ENCODE measurements around the gene IGSF6.
"Not testable (repeated sequence)": the region's sequence is repeated elsewhere in the genome, so short reads cannot be mapped to it uniquely, and the experiment has no call there.

Gene IGSF6

DNA sequence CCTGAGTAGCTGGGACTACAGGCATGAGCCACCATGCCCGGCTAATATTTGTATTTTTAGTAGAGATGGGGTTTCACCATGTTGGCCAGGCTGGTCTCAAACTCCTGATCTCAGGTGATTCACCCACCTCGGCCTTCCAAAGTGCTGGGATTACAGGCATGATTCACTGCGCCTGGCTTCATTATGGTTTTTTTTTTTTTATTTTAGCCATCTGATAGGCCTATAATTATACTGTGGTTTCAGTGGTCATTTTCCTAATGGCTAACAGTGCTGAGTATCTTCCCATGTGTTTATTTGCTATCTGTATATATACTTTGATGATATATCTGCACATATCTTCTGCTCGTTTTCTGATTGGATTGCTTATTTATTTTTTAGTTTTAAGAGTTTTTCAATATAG, 22.0 kb upstream of the IGSF6 start:
- not testable (repeated sequence) for H3K9ac ChIP-seq (ENCODE audit: low read depth, low read length); H3K9me3 ChIP-seq (ENCODE audit: control insufficient read depth, insufficient read depth, low read length); H3K4me3 ChIP-seq (ENCODE audit: low read depth, low read length); H3K27me3 ChIP-seq (ENCODE audit: control insufficient read depth, insufficient read depth, low read length); H3K36me3 ChIP-seq (ENCODE audit: control insufficient read depth, insufficient read depth, low read length); H3K27ac ChIP-seq (ENCODE audit: low read depth, low read length); H3K4me1 ChIP-seq (ENCODE audit: control insufficient read depth, insufficient read depth, low read length)

DNA sequence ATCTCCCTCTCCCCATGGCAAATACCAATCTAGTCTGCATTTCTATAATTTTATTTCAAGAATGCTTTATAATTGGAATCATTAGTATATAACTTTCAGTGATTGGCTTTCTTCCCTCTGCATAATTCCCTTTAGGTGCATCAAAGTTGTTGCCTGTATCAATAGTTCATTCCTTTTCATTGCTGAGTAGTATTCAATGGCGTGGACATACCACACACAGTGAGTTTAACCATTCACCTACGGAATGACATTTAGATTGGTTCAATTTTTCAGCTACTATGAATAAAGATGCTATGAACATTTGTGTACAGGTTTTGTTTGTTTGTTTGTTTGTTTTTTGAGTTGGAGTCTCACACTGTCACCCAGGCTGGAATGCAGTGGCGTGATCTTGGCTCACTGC, 21.1 kb upstream of the IGSF6 start:
- Histone ChIP-seq H3K4me3 (ENCODE audit: low read depth, low read length) (no peak overlapping the region), H3K36me3 (ENCODE audit: control insufficient read depth, insufficient read depth, low read length) (no peaks in the 10 kb centered on the region)

DNA sequence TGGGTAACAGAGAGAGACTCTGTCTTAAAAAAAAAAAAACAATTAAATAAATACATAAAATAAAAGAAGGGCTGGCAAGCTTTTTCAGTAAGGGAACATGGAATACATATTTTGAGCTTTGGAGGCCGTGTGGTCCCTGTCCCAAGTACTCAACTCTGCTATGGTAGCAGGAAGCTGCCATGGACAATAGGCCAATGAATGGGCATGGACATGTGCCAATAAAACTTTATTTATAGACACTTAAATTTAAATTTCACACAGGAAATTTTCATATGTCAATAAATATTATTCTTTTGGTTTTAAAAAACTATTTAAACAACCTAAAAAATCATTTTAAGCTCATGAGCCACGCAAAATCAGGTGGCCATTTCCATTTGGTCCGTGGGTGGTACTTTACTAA, 15.2 kb upstream of the IGSF6 start:
- H3K9ac ChIP-seq (ENCODE audit: low read depth, low read length): no peak overlapping the region
- no peaks in the 10 kb centered on the region for H3K36me3 ChIP-seq (ENCODE audit: control insufficient read depth, insufficient read depth, low read length)
- no peak overlapping the region for H3K27ac ChIP-seq (ENCODE audit: low read depth, low read length)
- H3K4me1 ChIP-seq (ENCODE audit: control insufficient read depth, insufficient read depth, low read length): peaks cover 8% of the 10 kb centered on the region
- no peaks in the 10 kb centered on the region for H3K27me3 ChIP-seq (ENCODE audit: control insufficient read depth, insufficient read depth, low read length)
- H3K9me3 ChIP-seq (ENCODE audit: control insufficient read depth, insufficient read depth, low read length): no peaks in the 10 kb centered on the region
- H3K4me3 ChIP-seq (ENCODE audit: low read depth, low read length): no peak overlapping the region

More for the DNA sequence above, 21.1 kb upstream of the IGSF6 start:
- no peak overlapping the region for H3K27ac ChIP-seq (ENCODE audit: low read depth, low read length)
- no peaks in the 10 kb centered on the region for H3K9me3 ChIP-seq (ENCODE audit: control insufficient read depth, insufficient read depth, low read length)
- no peaks in the 10 kb centered on the region for H3K4me1 ChIP-seq (ENCODE audit: control insufficient read depth, insufficient read depth, low read length)
- H3K9ac ChIP-seq (ENCODE audit: low read depth, low read length): no peak overlapping the region
- no peaks in the 10 kb centered on the region for H3K27me3 ChIP-seq (ENCODE audit: control insufficient read depth, insufficient read depth, low read length)

DNA sequence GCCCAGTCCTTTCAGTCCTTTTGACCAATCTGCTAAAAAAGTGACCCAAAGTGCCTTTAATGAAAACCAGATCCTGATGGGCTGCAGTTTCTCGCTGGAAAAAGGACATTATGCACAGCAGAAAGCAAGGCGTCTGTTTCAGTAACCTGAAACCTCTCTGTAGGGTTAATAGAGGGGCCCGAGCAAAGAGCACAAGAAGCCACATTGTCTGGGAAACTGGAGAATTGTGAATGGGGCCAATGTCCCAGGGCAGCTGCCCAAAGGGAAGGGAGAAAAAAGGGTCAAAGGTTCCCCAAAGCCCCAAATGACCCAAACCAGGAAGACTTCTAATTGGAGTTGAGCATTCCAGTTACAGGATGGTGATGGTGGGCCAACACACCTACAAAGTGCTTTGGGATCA, 14.4 kb upstream of the IGSF6 start:
- Histone ChIP-seq H3K4me3 (ENCODE audit: low read depth, low read length) (no peak overlapping the region), H3K36me3 (ENCODE audit: control insufficient read depth, insufficient read depth, low read length) (no peaks in the 10 kb centered on the region), H3K27ac (ENCODE audit: low read depth, low read length) (no peak overlapping the region), H3K9ac (ENCODE audit: low read depth, low read length) (no peak overlapping the region), H3K4me1 (ENCODE audit: control insufficient read depth, insufficient read depth, low read length) (peaks cover 8% of the 10 kb centered on the region), H3K9me3 (ENCODE audit: control insufficient read depth, insufficient read depth, low read length) (no peaks in the 10 kb centered on the region), H3K27me3 (ENCODE audit: control insufficient read depth, insufficient read depth, low read length) (no peaks in the 10 kb centered on the region)

DNA sequence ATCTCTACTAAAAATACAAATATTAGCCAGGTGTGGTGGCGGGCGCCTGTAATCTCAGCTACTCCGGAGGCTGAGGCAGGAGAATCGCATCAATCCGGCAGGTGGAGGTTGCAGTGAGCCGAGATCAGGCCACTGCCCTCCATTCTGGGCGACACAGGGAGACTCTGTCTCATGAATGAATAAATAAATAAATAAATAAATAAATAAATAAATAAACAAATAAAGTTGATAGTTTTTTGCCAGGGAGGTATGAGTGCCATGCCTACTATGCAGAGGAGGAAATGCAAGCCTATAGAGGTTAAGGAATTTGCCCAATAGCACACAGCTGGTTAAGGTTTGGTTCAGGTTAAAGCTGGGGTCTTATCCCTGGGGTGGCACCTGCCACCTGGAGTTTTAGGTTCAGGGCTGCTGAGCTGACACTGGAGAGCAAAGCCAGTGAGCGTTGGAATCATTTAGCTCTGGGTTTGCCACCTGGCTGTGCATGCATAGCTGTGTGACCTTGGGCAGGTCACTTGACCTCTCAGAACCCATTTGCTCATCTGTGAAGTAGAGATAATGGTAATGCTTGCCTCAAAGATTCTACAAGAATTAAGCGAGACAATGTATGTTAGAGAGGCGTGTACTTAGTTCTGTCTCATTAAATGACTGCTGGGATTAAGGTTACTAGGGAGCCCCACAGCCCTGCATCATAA, 12.5 kb upstream of the IGSF6 start:
- H3K9me3 ChIP-seq (ENCODE audit: control insufficient read depth, insufficient read depth, low read length): no peaks in the 10 kb centered on the region
- H3K9ac ChIP-seq (ENCODE audit: low read depth, low read length): no peak overlapping the region
- H3K27ac ChIP-seq (ENCODE audit: low read depth, low read length): no peak overlapping the region
- no peak overlapping the region for H3K4me3 ChIP-seq (ENCODE audit: low read depth, low read length)
- H3K36me3 ChIP-seq (ENCODE audit: control insufficient read depth, insufficient read depth, low read length): no peaks in the 10 kb centered on the region
- peaks cover 8% of the 10 kb centered on the region for H3K4me1 ChIP-seq (ENCODE audit: control insufficient read depth, insufficient read depth, low read length)
- H3K27me3 ChIP-seq (ENCODE audit: control insufficient read depth, insufficient read depth, low read length): no peaks in the 10 kb centered on the region

DNA sequence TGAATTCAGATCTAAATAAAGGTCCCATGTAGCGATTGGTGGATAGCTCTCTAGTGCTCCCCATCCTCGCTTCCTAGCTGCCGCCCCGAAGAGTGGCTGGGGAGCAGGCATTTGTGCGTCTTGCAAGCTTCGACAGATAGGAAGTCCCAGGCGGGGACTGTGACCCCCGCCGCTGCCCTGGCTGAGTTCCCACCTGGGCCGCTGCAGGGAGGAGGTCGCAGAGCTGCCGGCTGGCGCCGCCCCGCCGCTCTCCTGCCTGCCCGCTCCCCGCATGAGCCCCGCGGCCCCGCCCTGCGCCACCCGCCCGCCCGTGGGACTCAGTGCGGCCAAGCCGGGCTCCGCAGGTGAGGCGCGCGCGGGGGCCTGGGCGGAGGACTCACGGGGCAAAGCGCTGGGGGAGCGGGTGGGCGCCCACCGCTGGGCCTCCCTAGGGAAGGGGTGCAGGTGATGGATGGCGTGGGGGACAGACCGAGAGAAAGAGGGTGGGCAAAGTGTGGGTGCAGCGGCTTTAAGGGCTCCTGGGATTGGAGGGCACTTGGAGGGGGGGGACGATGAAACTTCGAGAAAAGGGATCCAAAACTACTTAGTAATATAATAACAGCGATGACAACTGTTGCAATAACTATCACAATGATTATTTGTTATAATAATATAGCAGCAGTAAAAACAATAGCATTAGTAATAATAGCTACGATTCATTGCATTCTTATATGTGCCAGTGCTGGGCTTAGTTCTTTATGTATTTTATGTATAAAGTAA, 11.7 kb upstream of the IGSF6 start, which contains the start of gene OTOA:
TSS of gene OTOA (plus strand) at position 80 of the 759 bp plus-strand sequence. CDS start 14,547 bp downstream, outside the sequence.
- H3K4me1 ChIP-seq (ENCODE audit: control insufficient read depth, insufficient read depth, low read length): peaks cover 8% of the 10 kb centered on the region
- no peak within 1 kb of the TSS for H3K9ac ChIP-seq (ENCODE audit: low read depth, low read length)
- peak within 1 kb of the TSS; percentile 56; the same call in 1 of the 2 replicates for H3K4me3 ChIP-seq (ENCODE audit: low read depth, low read length)
- H3K27me3 ChIP-seq (ENCODE audit: control insufficient read depth, insufficient read depth, low read length): no peaks in the 10 kb centered on the region
- no peaks in the 10 kb centered on the region for H3K36me3 ChIP-seq (ENCODE audit: control insufficient read depth, insufficient read depth, low read length)
- H3K27ac ChIP-seq (ENCODE audit: low read depth, low read length): no peak within 1 kb of the TSS
- no peaks in the 10 kb centered on the region for H3K9me3 ChIP-seq (ENCODE audit: control insufficient read depth, insufficient read depth, low read length)

DNA sequence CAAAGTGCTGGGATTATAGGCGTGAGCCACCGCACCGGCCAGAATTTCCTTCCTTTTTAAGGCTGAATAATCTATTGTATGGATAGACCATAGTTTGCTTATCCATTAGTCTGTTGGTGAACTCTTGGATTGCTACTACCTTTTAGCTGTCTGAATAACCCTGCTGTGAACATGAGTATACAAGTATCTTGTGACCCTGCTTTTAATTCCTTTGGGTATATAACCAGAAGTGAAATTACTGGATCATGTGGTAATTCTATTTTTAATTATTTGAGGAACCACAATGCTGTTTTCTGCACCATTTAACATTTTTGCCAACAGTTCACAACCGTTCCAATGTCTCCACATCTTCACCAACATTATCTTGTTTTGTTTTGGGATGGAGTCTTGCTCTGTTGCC, 6.7 kb upstream of the IGSF6 start:
- Histone ChIP-seq H3K27ac (ENCODE audit: low read depth, low read length) (no peak overlapping the region), H3K4me1 (ENCODE audit: control insufficient read depth, insufficient read depth, low read length) (no peaks in the 10 kb centered on the region)

DNA sequence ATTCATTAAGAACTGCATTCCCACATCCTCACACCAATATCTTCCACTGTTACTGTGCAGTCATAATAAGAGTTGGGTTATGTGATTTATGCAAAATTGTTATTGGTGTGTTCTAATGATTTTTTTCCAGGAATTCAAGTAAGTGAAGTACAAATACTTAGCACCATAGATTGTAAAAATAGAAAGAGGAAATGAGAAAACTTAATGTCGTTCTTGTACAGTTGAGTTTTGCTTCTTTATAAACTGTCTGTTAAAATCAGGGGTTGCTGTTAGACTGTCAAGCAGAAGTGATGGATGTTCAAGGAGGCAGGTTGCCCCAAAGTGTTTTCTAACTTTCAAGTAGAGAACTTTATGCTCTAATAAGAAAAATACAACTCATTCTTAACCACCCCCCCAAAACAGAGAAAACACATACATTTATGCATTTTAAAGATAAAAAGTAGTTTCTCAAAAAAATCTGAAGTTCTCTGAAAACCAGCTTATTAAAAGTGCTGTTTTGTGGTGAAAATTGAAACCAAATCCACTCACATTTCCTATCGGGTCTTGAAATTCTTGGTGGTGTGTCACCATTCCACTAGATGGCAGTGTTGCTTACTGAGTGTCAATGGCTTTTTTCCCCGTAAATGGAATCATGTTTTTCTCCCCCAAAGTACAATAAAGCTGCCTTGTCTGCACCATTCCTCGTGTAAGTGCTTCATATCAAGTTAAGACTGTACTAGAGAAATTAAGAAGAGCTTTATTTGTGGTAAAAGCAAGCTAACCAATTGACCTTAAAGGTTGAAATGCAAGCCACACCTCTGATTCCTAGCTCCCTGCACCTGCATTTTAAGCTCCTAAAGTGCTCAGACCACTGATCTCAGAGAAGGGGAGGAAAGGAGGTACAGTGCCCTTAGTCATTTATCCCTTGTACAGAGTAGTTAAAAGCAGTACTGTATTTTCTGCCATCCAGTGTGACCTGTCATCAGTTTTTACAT, 4.7 kb upstream of the IGSF6 start:
- H3K4me3 ChIP-seq (ENCODE audit: low read depth, low read length): no peak overlapping the region
- no peaks in the 10 kb centered on the region for H3K4me1 ChIP-seq (ENCODE audit: control insufficient read depth, insufficient read depth, low read length)
- no peak overlapping the region for H3K27ac ChIP-seq (ENCODE audit: low read depth, low read length)
- H3K36me3 ChIP-seq (ENCODE audit: control insufficient read depth, insufficient read depth, low read length): peaks cover 21% of the 10 kb centered on the region
- no peak overlapping the region for H3K9ac ChIP-seq (ENCODE audit: low read depth, low read length)
- H3K9me3 ChIP-seq (ENCODE audit: control insufficient read depth, insufficient read depth, low read length): no peaks in the 10 kb centered on the region
- H3K27me3 ChIP-seq (ENCODE audit: control insufficient read depth, insufficient read depth, low read length): no peaks in the 10 kb centered on the region

More for the DNA sequence above, 6.7 kb upstream of the IGSF6 start:
- Histone ChIP-seq H3K27me3 (ENCODE audit: control insufficient read depth, insufficient read depth, low read length) (no peaks in the 10 kb centered on the region), H3K9me3 (ENCODE audit: control insufficient read depth, insufficient read depth, low read length) (no peaks in the 10 kb centered on the region), H3K4me3 (ENCODE audit: low read depth, low read length) (no peak overlapping the region), H3K36me3 (ENCODE audit: control insufficient read depth, insufficient read depth, low read length) (peaks cover 21% of the 10 kb centered on the region), H3K9ac (ENCODE audit: low read depth, low read length) (no peak overlapping the region)

DNA sequence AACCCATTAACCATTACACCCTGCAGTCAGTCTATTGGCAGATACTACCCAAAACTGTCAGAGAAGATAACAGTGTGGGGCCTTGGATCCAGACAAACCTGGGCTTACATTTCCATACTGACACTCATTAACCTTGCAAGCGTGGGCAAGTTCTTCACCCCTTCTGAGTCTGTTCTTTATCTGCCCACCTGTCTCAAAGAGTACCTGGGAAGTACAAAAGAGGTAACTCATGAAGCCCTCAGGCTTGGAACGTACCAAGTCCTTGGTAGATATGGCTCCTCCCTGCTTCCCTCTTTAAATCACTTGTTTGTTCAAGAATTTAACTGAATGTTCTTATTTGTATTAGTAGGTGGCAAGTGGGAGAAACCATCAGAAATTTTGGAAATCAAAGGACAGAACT, 2.5 kb upstream of the IGSF6 start:
- no peak overlapping the region for H3K9ac ChIP-seq (ENCODE audit: low read depth, low read length)
- H3K36me3 ChIP-seq (ENCODE audit: control insufficient read depth, insufficient read depth, low read length): peaks cover 21% of the 10 kb centered on the region
- no peak overlapping the region for H3K27ac ChIP-seq (ENCODE audit: low read depth, low read length)
- H3K27me3 ChIP-seq (ENCODE audit: control insufficient read depth, insufficient read depth, low read length): no peaks in the 10 kb centered on the region
- H3K9me3 ChIP-seq (ENCODE audit: control insufficient read depth, insufficient read depth, low read length): no peaks in the 10 kb centered on the region
- H3K4me3 ChIP-seq (ENCODE audit: low read depth, low read length): no peak overlapping the region
- H3K4me1 ChIP-seq (ENCODE audit: control insufficient read depth, insufficient read depth, low read length): no peaks in the 10 kb centered on the region

DNA sequence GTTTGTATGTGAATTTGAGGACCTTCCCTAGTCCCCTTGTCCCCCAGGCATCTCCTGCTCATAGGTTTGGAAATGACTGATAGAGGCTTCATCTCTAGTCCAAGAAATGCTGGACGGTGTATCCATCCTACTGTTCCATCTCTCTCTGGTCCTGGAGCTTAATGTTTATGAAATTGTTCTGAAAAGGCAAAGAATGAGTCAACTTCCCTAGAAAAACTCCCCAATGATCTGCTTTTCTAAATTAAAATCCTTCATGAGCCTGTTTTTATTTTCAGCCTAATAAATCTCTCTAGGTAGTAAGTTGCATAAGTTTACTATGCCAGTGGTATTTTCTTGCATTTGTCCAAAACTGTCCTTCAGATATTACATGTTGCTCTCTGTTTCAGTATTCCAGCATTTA, 2.1 kb upstream of the IGSF6 start:
- Histone ChIP-seq H3K27me3 (ENCODE audit: control insufficient read depth, insufficient read depth, low read length) (no peaks in the 10 kb centered on the region), H3K4me1 (ENCODE audit: control insufficient read depth, insufficient read depth, low read length) (no peaks in the 10 kb centered on the region), H3K27ac (ENCODE audit: low read depth, low read length) (no peak overlapping the region), H3K9me3 (ENCODE audit: control insufficient read depth, insufficient read depth, low read length) (no peaks in the 10 kb centered on the region), H3K4me3 (ENCODE audit: low read depth, low read length) (no peak overlapping the region), H3K36me3 (ENCODE audit: control insufficient read depth, insufficient read depth, low read length) (peaks cover 21% of the 10 kb centered on the region), H3K9ac (ENCODE audit: low read depth, low read length) (no peak overlapping the region)
